Fibroblast of skin of abdomen (primary cell): ENCODE data around the gene DUS1L.

ENCODE experiments used
- DNase-seq: peaks from one replicate; pipeline ENCODE4 v3.0.0-alpha.2; 2013

The DUS1L gene

DNA sequence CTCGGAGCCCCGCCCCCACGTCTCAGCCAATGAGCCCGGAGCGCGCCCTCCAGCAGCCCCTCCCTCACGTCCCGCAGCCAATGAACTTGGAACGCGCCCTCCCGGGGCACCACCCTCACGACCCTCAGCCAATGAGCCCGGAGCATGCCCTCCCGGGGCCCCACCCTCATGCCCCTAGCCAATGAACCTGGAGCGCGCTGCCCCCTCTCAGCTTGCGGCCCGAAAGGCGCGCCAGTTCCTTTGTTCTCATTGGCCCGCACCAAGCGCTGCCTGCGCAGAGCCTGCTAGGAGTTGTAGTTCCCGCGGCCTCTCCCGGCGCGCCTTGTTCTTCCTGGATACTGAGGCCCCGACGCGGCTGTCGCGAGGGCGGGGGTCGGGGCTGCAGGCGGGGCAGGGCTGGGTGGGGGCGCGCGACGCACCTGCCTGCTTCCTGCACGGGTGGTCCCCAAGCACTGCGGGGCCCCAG lies 42.6 kb downstream of the DUS1L start, which contains the start of gene LRRC45:
TSS of gene LRRC45 (plus strand) at position 325 of the 466 bp plus-strand sequence. CDS start 339 bp downstream, outside the sequence.
- peak; percentile 100 for DNase-seq

DNA sequence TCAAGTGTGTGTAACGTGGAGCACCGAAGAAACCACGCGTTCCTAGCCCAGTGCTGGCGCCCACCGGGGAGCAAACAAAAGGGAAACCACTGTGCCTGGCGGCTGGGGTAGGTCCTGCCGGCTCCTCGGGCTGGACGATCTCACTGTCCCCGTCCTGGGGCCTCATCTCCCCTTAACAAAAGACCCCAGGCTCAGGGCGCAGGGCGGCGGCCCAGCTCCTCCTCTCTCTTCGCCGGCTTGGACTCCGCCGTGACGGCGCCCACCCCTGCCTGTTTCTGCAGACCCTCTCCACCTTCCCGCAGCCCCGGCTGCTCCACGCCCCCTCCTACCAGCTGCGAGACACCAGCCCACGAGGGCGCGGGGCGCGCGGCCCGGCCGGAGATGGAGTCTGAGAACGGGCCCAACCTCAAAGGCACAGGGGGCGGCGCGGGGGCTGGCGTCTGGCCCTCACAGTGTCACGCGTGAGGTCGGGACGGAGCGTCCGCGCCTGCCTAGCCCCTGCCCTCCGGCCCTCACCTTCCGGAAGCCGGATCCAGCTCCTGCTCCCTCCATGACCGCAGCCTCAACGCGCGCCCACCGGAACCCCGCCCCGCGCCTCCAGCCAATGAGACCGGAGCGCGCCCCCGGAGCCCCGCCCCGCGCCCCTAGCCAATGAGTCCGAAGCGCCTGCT lies 43.2 kb downstream of the DUS1L start, which contains the start of gene CENPX:
TSS of gene CENPX (minus strand) at position 569 of the 671 bp plus-strand sequence. CDS start at position 552, 17 bp downstream.
- DNase-seq, result no peak

DNA sequence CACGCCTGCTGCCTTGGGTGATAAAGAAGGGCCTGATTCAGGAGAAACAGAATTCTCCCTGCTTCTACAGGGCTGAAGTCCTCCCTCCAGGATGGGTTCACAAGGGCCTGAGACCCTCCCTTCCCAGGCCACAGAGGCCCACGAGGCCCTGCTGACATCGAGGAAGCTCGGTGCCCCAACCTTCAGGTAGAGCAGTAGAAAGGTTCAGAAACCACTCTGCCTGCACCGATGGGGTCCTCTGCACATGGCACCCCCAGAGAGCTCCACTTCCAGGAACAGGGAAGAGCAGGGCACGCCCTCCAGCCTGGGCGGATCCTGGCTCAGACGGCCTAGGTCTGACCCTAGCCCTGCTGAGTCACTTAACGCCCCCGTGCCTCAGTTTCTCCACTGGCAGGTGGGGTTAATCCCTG lies 43.7 kb downstream of the DUS1L start:
- DNase-seq, result no peak

DNA sequence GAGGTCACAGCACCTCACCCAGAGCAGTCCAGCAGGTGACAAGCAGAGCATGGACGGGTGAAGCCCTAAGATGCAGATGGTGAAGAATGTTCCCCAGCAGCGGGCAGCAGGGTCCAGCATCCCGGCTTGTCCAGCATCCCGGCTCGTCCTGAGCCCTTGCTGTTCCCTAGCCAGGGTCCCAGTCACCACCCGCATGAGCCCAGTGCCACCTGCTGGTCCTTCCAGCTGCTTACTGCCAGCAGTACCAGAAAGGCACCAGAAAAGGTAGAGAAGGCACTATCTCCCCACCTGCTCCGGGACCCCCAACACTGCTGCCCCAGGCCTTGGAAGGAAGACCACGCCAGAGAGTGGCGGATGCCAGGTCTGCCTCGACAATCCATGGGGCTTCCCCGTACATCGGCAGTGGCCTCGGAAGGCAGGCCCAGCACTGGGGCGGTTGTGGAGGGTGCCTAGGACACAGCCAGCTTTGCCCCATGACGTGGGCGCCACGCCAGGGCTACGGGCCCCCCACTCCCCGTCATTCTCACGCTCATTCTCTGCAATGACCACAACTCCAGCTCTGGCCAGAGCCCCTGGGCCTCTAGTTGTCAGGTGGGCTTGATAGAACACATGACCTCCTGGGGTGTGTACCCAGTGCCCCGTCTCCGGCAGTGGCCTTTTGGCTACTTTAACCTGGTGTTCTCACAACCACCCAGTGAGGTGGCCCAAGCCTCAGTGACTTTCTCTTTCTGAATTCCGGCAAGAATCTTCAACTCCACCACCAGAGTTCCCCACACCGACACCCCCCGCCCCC lies 44.3 kb downstream of the DUS1L start:
- peak; percentile 62 for DNase-seq

DNA sequence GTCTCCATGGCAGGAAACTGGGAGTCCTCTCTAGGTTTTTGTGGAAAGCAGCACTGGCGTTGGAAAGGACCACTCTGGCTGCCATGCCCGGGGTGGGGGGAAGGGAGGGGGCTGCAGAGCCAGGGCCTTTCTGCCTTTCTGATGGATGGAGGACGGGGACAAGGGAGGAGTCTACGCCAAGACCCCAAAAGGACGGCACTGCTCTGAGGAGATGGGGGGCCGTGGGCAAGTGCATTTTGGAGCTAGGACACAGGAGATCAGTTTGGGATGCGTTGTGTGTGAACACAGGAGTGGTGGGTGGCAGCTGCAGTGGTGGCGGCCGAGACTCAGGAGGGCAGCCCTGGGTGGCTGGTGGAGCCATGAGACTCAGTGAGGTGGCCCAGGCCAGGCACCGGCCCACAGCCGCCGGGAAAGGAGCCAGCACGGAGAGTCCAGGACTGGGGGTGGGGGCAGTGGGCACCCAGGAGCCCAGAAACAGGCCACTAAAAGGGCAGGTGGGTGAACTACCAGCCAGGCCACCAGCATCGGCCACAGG lies 45.0 kb downstream of the DUS1L start:
- DNase-seq, result no peak

DNA sequence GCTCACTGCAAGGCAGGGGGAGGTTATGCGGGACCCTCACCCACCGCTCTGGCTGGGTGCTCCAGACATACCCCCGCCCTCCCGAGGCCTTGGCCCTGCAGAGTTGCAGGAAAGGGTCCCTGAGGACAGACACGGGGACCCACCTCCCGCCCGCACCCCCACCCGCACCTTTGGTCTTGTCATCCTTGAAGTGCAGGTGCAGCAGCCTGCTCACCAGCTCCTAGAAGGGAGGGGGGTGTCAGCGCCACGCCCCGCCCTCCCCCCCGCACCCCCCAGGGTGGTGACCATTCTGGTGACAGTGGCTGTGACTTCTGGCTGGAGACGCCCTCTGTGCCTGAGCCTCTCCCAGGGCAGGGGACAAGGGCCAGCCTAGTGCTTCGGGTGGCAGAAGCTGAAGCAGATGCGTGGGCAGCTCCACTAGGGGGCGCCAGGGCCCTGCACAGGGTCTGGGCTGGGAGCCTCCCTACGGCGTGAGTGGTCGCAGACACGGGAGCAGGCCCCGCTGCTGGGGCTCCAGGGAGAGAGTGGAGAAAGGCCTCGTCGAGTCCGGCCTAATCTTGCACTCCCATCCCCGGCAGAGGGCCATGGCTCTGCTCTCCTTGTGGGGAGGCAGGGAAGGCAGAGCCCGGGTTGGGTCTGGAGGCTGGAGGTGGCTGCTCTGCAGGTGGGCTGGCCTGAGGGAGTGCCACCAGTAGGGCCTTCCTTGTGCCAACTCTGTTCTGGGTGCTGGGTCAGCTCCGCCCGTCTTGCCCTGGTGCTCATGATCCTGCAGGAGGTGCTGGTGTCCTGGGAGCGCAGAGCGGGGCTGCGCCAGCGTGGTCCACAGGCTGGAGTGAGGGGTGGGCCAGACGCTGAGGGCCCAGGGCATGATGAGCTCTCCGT lies 45.7 kb downstream of the DUS1L start:
- peak; percentile 32 for DNase-seq

DNA sequence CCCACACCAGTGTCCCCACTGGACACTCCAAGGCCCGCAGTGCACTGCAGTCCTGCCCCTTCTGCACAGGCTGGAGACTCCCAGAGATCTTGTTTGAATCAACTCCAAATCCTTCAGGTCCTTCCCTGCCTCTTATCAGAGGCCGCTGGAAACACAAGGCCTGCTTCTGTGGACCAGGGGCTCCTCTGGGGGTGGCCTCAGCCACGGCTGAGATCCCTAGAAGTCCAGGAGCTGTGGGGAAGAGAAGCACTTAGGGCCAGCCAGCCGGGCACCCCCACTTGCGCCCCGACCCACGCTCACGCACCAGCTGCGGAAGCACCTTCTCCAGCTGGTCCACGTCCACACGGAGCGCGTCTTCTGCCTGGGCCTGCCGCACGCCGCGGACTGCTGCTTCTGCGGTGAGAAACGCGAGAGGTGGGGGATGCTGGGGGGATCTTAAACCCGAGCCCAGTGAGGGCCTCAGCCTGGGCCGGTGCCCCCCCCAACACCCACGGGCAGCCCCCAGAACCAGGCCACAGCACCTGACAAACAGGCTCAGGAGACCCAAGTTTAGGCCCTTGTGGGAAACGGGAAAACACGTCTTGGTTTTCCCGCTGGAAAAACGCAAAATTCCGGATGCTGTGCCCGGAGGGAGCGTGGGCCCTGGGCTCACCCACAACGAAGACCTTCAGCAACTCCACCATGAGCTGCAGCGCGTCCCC lies 46.5 kb downstream of the DUS1L start:
- DNase-seq, result no peak

DNA sequence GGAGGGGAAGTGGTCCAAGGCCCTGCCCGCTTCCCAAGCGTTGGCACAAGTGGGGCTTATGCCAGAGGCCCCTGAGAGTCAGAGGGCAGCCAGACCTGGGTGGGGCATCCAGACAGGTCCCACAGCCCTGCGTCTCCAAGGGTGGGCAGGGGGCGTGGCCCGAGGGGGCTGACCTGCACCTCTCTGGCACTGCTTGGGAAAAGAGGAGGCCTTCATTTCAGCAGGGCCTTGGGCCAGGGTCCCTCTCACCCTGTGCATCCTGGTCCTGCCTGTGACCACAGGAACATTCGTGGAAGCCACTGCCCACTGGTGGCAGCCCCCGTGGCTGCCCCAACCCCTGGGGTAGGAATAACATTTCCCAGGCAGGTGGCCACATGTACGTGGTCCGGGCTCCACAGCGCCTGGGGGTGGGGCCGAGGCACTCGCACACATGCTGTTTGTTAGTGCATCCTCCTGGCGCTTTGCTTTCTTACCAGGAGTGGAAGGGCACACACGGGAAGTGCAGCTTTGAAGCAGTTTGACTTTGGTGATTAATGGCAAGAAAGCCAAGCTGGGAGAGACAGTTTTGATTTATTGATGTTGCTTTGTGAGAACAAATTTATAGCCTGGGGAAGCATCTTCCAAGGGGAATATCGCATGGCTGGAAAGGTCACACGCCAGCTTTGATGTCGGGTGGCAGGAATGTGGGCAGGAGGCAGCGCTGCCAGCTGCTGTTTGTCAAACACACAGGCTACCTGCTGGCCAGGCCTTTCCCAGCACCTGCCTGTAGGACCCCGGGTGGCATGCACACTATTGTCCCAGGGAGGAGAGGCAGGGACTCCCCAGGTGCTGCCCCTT lies 47.2 kb downstream of the DUS1L start:
- no peak for DNase-seq

DNA sequence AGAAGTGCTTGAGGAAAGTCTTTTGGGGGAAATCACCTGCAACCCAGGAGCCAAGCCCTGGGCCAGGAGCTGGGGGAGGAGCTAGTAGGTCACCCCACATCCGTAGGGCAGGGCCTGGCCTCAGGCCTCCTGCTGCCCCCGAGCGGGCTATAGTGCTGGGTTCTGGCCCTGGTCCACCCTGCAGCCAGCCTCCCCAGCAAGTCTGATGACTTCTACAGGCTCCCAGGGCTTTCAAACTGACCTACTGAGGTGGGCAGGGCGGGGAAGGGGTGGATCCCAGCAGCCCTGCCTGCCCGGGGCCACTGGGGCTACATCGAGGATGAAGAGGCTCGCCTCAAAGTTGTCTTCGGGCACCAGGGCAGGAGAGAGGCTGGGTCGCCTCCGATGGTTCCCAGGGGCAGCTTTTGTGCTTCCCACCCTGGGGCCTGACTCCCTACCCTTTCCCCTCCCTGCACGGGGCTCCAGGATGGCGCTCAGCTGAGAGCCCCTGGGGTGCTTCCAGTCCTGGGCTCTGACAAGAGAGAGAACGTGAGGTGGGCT lies 47.9 kb downstream of the DUS1L start:
- DNase-seq, result no peak

DNA sequence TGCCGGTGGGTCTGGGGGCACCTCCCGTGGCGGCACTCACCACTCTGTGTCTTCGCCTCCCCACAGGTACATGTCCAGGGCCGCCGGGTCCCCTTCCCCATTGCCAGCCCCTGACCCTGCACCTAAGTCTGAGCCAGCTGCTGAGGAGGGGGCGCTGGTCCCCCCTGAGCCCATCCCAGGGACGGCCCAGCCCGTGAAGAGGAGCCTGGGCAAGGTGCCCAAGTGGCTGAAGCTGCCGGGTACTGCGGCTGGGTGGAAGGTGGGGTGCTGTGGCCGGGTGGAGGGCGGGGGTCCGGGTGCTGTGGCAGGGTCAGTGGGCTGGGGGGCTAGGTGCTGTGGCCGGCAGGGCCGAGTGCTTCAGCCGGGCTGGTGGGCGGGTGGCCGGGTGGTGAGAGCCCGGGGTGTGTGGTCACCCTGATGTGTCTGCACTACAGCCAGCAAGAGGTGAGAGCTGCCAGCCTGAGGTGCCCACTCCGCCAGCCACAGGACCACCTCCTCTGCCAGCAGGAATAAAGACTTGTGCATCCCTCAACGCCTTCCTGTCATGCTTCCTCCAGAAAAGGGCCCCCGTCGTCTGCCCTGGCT lies 48.6 kb downstream of the DUS1L start:
- DNase-seq, result no peak

DNA sequence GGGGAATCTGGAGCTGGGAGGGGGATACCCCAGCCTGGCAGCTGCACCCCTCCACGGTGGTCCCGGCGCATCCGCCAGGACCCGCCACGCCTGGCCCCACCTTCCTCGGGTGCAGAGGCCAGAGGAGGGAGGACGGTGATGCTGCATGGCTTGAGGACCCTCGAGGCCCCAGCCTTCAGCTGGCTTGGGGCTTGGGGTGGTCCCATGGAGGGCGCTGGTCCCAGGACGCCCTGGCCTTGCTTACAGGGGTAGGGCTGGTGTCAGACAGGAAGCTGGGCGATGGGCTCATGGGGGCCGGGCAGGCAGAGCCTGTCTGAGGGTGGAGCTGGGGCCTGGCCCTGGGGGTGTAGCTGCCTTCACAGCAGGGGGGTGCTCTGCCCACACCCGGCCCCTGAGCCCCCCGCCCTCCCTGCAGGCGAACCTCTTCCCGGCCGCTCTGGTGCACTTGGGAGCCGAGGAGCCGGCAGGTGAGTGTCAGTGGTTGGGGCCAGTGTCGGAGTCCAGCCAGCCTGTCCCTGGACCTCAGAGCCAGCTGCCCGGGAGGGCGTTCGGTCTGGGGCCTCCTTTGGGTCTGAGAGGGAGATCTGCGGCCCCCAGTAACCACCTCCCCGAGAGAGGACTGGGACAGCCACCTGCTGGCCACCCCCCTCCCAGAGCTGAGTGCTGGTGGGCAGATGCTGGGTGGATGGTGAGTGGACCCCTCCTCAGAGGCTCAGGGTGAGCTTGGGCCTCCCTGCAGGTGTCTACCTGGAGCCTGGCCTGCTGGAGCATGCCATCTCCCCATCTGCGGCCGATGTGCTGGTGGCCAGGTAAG lies 49.3 kb downstream of the DUS1L start:
- no peak for DNase-seq

DNA sequence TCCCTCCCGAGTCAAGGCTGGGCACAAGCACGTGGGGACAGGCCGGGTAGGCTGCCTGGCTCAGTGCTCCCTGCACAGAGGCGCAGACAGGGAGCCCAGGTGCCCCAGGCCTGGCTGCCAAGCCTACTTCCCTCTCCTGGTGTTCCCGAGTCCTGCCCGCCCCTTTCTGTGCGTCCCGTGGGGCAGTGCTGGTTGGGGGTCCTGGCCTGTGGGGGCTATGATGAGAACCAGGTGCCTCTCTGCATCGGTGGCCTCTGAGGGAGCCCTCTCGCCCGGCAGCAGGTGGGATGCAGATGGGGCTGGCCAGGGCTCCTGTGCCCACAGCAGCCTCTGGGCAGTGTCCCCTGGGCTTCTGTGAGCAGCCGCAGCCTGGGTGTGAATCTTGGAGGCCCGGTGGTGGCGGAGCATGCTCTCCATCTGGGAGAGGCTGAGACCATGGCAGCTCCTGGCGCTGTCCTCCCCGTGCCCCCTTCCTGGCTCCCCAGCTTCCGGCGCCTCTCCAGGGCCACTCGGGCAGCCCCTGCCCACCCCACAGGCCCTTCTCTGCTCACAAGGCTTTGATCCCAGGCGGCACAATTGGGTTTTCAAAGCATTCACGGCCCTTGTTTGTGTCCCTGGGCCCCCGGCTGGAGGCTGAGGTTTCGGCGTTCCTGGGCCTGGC lies 50.2 kb downstream of the DUS1L start:
- DNase-seq, result no peak

DNA sequence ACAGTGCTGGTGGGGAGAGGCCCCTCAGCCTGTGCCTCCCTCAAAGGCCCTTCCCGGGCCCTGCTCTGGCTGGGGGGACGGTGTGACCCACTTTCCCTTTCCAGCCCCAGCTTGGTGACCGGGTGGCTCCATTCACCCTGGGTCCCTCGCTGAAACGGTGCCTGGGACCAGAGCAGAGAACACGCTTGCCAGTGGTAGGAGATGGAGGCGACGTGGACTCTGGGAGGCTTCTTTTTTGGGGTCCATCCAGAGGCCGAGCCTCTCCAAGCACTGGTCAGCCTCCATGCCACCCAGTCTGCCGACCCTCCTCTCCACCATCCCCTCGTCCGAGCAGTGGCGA lies 50.7 kb downstream of the DUS1L start:
- DNase-seq, result no peak

DNA sequence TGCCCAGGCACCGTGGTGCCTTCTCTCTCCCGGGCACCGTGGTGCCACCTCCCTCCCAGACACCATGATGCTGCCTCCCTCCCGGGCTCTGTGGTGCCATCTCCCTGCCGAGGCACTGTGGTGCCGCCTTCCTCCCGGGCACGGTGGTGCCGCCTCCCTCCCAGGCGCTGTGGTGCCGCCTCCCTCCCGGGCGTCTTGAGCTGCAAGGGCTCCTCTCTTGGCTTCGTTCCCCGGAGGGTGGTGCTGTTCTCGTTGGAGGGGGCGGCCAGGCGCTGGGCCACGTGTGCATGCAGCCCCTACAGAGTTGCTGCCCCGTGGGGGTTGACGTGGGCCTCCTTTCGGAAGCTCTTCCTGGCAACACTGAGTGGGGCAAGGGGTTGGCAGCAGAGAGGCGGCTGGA lies 51.2 kb downstream of the DUS1L start:
- no peak for DNase-seq

DNA sequence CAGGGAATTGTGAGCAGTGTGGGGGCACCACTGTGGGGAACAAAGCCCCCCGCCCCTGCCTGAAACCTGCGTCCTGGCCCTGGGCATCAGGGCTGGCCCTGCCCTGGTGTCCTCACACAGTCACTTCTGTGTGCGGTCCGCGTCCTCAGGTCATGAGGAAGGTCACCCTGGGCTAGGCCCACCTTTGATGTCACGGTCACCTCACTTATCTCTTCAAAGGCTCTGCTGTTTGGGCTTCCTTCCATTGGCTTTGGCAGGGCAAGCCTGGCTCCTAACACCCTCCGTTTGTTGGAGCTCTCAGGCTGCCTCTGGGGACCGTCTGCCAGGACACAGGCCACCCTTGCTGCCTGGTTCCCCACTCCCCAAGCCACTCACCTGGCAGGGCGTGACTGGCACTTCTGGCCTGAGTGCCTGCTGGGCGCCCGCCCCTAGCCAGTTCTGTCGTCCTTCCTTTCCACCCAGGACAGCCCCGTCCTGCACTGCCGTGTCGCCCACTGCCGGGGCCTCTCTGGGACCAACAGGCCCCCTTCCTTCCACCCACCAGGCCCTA lies 51.8 kb downstream of the DUS1L start:
- no peak for DNase-seq

DNA sequence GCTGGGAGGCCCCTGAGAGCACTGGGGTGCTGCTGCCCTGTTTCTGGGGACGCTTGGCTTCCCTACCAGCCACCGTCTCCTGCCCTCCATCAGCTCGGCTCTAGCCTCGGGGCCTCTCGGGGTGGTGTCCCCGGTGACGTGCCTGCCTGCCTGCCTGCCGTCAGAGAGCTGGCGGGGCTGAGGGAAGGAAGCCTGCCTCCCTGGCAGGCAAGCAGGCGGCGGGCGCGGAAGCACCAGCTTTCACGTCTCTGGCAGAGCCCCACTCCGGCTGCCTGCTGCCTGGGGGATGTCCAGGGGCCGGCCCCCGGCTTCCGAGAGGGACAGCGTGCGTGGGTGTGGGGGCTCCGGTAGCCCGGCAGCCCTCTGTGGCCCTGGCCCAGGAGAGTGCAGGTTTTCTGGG lies 52.3 kb downstream of the DUS1L start:
- DNase-seq, result no peak

DNA sequence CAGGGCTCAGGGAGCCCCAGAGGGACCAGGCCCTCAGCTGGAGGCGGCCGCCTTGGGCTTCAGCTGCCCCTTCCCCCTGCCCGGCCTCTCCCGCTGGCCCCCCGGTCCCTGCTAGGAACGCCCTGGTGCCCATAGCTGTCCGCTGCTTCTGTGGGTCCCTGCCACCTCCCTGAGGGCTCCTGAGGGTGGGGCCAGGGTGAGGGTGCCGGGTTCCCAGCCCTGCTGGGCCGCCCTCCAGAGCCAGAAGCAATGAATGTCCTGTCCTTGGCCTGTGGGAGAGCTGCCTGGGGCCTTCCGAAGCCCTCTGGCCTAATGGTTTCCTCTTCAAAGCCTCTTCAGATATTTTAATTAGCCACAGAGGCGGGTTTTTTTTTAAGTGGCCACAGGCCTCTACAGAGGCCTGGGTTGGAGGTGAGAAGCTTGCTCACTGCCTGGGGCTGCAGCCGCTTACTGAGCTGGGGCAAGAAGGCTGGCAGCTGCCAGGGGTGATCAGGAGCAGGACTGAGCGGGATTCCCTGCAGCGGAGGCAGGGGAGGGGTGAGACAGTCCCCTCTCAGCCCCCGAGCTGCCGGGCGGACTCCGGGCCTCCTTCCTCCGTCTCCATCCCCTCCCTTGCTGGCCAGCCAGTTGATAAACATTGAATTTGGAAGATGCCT lies 52.8 kb downstream of the DUS1L start:
- no peak for DNase-seq

DNA sequence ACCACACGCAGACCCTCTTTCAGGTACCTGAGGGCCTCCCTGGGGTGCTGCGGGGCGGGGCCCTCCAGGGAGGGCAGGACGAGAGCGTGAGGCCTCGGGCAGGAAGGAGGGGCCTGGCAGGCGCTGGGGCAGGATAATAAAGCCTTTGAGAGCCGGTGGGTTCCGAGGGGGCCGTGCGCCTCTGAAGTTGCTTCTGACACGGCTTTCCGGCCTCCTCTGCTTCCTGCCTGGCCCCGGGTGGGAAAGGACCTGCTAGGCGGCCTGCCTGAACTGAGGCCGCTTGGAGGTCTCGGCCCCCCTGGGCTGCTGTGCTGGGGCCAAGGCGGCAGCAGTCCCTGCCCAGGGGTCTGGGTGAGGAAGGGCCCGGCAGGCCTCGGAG lies 53.4 kb downstream of the DUS1L start:
- DNase-seq, result no peak
